IPS-18a (cell line): ENCODE data around the gene PLXDC2.

Experiments used
- H3K27ac ChIP-seq: one replicate; pipeline ENCODE4 v1.5.1; 2013; ENCODE audit warnings: low read length
- H3K27me3 ChIP-seq: one replicate; pipeline ENCODE4 v1.6.1; 2013; ENCODE audit warnings: mild to moderate bottlenecking, low read length; ENCODE audit not compliant: control insufficient read depth, insufficient read depth
- H3K36me3 ChIP-seq: one replicate; pipeline ENCODE4 v1.6.1; 2013; ENCODE audit warnings: low read depth, low read length; ENCODE audit not compliant: control insufficient read depth
- H3K4me1 ChIP-seq: one replicate; pipeline ENCODE4 v1.6.1; 2013; ENCODE audit warnings: low read depth, low read length; ENCODE audit not compliant: control insufficient read depth
- H3K4me3 ChIP-seq: one replicate; pipeline ENCODE4 v1.5.1; 2013; ENCODE audit warnings: low read length
- H3K9ac ChIP-seq: one replicate; pipeline ENCODE4 v1.6.1; 2013; ENCODE audit warnings: mild to moderate bottlenecking, low read length, moderate library complexity
- H3K9me3 ChIP-seq: one replicate; pipeline ENCODE4 v1.6.1; 2013; ENCODE audit warnings: low read depth, low read length; ENCODE audit not compliant: control insufficient read depth

PLXDC2 gene

DNA sequence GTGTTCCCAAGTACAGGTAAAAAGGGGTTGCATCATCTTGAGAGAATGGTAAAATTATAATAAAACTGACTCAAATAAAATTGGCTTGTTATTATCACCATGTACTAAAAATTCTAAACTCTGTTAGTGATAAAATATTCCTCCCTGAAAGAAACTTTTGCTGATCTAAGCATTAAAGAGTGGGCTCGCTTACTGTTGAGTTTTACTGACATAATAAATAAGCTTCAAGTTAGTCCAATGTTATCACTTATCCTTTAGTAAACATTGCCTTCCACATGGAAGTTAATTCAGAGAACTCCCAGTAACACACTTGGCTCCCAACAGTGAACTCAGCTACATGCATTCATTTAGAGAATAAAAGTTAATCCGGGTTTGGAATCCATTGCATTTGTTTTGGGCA is 456.4 kb downstream of the PLXDC2 start:
- no peaks in the 10 kb centered on the region for H3K36me3 ChIP-seq
- H3K4me3 ChIP-seq, result no peak overlapping the region
- no peaks in the 10 kb centered on the region for H3K9me3 ChIP-seq
- H3K4me1 ChIP-seq, result no peaks in the 10 kb centered on the region
- no peaks in the 10 kb centered on the region for H3K27me3 ChIP-seq
- no peak overlapping the region for H3K9ac ChIP-seq
- no peak overlapping the region for H3K27ac ChIP-seq

DNA sequence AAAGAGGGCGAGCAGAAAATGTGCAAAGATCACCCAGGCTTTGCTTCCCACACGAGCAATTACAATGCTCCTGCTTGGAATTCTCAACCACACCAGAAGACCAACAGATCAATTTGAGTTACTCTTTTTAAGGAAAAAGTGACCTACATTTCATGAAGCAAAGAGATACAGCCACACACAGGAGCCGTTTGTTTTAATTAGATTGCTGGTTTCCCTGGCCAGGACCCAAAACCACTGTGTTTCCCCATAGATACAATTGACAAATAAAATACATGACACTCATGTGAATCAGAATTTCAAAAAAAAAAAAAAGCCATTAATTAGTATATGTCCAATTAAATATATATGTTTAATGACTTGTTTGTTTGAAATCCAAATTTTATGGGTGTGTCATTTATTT is 458.3 kb downstream of the PLXDC2 start:
- no peaks in the 10 kb centered on the region for H3K9me3 ChIP-seq
- no peaks in the 10 kb centered on the region for H3K27me3 ChIP-seq
- H3K4me1 ChIP-seq, result no peaks in the 10 kb centered on the region

GRCh38 chr10:20276127-20276979 is 460.1 kb downstream of the PLXDC2 start:
- Histone ChIP-seq H3K27ac (no peak overlapping the region), H3K4me3 (no peak overlapping the region), H3K27me3 (no peaks in the 10 kb centered on the region), H3K4me1 (no peaks in the 10 kb centered on the region), H3K9me3 (no peaks in the 10 kb centered on the region), H3K9ac (no peak overlapping the region), H3K36me3 (peaks cover 8% of the 10 kb centered on the region)

More for the DNA sequence above, 458.3 kb downstream of the PLXDC2 start:
- Histone ChIP-seq H3K9ac (no peak overlapping the region), H3K4me3 (no peak overlapping the region), H3K27ac (no peak overlapping the region), H3K36me3 (no peaks in the 10 kb centered on the region)

- H3K27ac ChIP-seq, result no peak overlapping the region
- H3K4me3 ChIP-seq, result no peak overlapping the region
- no peaks in the 10 kb centered on the region for H3K4me1 ChIP-seq
- H3K9ac ChIP-seq, result no peak overlapping the region
- no peaks in the 10 kb centered on the region for H3K9me3 ChIP-seq
- peaks cover 8% of the 10 kb centered on the region for H3K36me3 ChIP-seq
- no peaks in the 10 kb centered on the region for H3K27me3 ChIP-seq
Measured at GRCh38 chr10:20277820-20278219, 461.6 kb downstream of the PLXDC2 start.

DNA sequence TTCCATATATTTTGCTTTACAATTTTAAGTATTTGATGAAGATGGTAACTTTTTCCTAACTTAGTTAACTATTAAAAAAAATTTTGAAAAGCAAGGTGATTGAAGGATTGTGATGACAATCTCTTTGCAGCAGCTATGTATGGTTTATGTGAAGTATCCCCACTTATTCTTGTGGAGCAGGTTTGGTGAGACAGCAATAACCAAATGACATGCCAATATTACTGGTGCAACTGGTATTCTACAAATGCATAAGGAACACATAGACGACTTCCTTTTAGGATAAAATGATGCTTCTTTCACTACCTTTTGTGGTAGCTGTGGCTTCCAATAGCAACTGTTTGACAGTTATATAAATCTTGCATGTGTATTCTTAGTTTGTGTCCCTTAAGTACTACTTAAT is 465.3 kb downstream of the PLXDC2 start:
- Histone ChIP-seq H3K9ac (no peak overlapping the region), H3K27me3 (no peaks in the 10 kb centered on the region), H3K27ac (no peak overlapping the region), H3K36me3 (peaks cover 8% of the 10 kb centered on the region), H3K9me3 (no peaks in the 10 kb centered on the region), H3K4me1 (no peaks in the 10 kb centered on the region), H3K4me3 (no peak overlapping the region)

GRCh38 chr10:20287586-20287985 is 471.4 kb downstream of the PLXDC2 start:
- no peaks in the 10 kb centered on the region for H3K9me3 ChIP-seq
- H3K4me3 ChIP-seq, result no peak overlapping the region
- no peak overlapping the region for H3K27ac ChIP-seq
- H3K36me3 ChIP-seq, result no peaks in the 10 kb centered on the region
- H3K9ac ChIP-seq, result no peak overlapping the region
- no peaks in the 10 kb centered on the region for H3K27me3 ChIP-seq
- H3K4me1 ChIP-seq, result no peaks in the 10 kb centered on the region

DNA sequence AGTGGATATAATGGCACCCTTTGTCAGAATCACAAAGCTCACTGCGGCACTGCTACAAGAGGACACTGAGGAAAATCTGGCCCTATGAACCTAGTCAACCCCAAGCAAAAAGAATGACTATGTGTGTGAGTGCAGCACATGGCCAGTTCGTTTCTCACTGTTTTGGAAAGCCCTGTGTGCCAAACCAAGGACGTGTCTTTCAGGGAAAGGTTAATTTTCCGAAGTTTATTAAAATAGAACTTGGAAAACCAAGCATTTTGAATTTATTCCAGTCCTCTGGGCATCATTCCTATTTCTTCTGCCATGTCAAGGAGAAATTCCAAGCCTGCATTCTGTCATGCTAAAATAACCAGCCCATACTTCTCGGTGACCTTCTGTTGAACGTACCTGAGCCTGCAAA is 471.8 kb downstream of the PLXDC2 start:
- Histone ChIP-seq H3K36me3 (no peaks in the 10 kb centered on the region), H3K27ac (no peak overlapping the region), H3K27me3 (no peaks in the 10 kb centered on the region)

DNA sequence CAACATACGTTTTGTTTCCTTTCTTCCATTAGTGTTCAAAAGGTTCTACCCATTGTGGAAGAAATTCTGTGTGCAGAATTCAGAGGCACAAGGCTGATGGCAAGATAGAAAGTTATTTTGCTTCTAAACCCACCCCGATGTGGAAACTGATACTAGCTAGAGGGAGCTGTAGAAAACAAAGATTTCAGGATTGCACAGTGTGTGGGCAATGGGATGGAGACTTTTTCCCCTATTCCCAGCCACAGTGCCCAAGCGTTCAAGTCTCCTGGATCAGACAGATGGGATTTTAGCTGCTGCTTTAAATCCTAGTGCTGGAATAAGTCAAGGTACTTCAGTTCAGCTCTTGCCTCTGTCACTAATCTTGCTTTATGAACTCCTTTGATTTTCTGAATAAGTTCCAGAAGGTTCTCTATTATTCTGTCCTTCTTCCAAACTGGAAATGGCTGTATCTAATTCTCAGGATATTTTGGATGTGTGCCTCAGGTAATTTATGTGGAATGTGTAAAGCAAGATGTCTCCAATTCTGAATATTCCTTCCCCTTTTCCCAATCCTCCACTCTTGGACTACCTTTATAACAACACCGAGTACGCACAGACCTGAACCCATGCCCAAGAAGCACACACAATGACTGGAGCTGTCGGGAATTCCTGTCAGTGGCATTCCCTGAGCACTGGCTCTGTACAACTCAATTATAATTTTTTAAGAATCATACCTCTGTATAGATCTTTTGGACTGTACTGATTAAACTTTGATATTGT is 473.0 kb downstream of the PLXDC2 start:
- H3K9ac ChIP-seq, result no peak overlapping the region
- H3K27me3 ChIP-seq, result no peaks in the 10 kb centered on the region
- H3K4me3 ChIP-seq, result no peak overlapping the region
- no peaks in the 10 kb centered on the region for H3K36me3 ChIP-seq
- no peaks in the 10 kb centered on the region for H3K9me3 ChIP-seq
- no peak overlapping the region for H3K27ac ChIP-seq
- H3K4me1 ChIP-seq, result no peaks in the 10 kb centered on the region

More for the DNA sequence above, 471.8 kb downstream of the PLXDC2 start:
- Histone ChIP-seq H3K9me3 (no peaks in the 10 kb centered on the region), H3K4me3 (no peak overlapping the region), H3K9ac (no peak overlapping the region), H3K4me1 (no peaks in the 10 kb centered on the region)

GRCh38 chr10:20298417-20298816 is 482.2 kb downstream of the PLXDC2 start:
- H3K4me3 ChIP-seq, result no peak overlapping the region
- no peaks in the 10 kb centered on the region for H3K4me1 ChIP-seq
- H3K27ac ChIP-seq, result no peak overlapping the region
- no peaks in the 10 kb centered on the region for H3K27me3 ChIP-seq
- H3K9ac ChIP-seq, result no peak overlapping the region
- no peaks in the 10 kb centered on the region for H3K36me3 ChIP-seq
- peaks cover 3% of the 10 kb centered on the region for H3K9me3 ChIP-seq

GRCh38 chr10:20299034-20299736 is 483.0 kb downstream of the PLXDC2 start:
- no peaks in the 10 kb centered on the region for H3K36me3 ChIP-seq
- no peaks in the 10 kb centered on the region for H3K4me1 ChIP-seq

DNA sequence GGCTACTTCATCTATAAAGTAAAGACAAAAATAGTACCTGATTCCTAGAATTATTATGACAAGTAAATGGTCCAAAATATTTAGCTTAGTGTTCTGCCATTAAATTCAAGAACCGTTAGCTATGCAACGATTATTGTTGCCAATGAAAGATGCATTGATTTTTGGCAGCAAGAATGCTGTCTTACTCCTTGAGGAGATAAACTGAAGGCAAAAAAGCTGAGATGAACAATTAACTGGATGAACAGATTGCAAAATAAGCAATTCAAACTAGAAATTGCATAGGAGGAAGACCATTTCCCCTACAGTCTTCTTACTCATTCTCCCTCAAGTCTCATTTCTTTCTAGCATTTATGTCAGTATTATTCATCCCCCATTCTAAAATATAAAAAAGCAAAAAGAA is 484.5 kb downstream of the PLXDC2 start:
- H3K27me3 ChIP-seq, result no peaks in the 10 kb centered on the region
- no peaks in the 10 kb centered on the region for H3K4me1 ChIP-seq
- H3K36me3 ChIP-seq, result no peaks in the 10 kb centered on the region
- peaks cover 3% of the 10 kb centered on the region for H3K9me3 ChIP-seq
- no peak overlapping the region for H3K9ac ChIP-seq
- H3K27ac ChIP-seq, result no peak overlapping the region
- H3K4me3 ChIP-seq, result no peak overlapping the region

More at GRCh38 chr10:20299034-20299736, 483.0 kb downstream of the PLXDC2 start:
- H3K4me3 ChIP-seq, result no peak overlapping the region
- H3K9ac ChIP-seq, result no peak overlapping the region
- H3K9me3 ChIP-seq, result peaks cover 3% of the 10 kb centered on the region
- no peaks in the 10 kb centered on the region for H3K27me3 ChIP-seq
- H3K27ac ChIP-seq, result no peak overlapping the region
